ENCODE results near the gene CYB561. TPM values are rescaled to one million over a fixed set of nuclear protein-coding genes. Genes with fewer than 3 reads are reported as not detected.
A peak's percentile ranks its signal among the peaks of the same experiment; 100 is the strongest.

CYB561 gene
- total and polyA plus RNA-seq, 4 donors, result 41.2 to 97.9 (median 45.8) TPM

DNA sequence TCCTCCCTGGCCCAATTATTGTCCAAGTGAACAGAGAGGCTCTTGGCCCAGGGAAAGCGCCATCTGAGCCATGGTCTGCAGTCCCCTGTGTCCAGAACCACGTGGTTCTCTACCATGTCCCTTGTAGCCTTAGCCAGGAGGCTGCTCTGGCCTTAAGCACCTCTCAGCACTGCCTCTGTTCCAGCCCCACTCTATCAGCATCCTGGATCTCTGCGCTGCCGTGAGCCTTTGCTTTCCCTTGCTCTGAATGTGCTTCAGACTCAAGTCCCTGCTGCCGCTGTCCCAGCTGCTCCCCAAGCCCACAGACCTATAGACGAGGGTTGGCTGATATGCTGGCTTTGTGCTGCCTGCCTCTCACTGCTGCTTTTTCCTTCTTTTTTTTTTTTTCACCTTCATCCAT, 33.9 kb downstream of the CYB561 start:
- Histone ChIP-seq H3K36me3 (ENCODE audit: control insufficient read depth in 4 of 4, insufficient read depth in 4 of 4, low read length in 4 of 4) (peaks cover 0 to 51% (median 29%) of the 10 kb centered on the region in 4 donors), H3K9ac (ENCODE audit: insufficient read depth in 1 of 2, low read length in 2 of 2) (no peak overlapping the region), H3K4me1 (ENCODE audit: control insufficient read depth in 5 of 5, insufficient read depth in 5 of 5, low read length in 5 of 5) (no peaks in the 10 kb centered on the region), H3K27me3 (ENCODE audit: control insufficient read depth in 3 of 3, insufficient read depth in 3 of 3, low read length in 2 of 3) (no peaks in the 10 kb centered on the region), H3K9me3 (ENCODE audit: control insufficient read depth in 4 of 4, insufficient read depth in 3 of 4, low read length in 3 of 4) (no peaks in the 10 kb centered on the region), H3K27ac (ENCODE audit: low read depth in 1 of 2, low read length in 1 of 2) (no peak overlapping the region), H3K4me3 (no peak overlapping the region)
- WGBS, 2 donors, result 88 to 89% methylated on average over 6 of the region's 6 CpGs
- TF ChIP-seq, protein P1, sequence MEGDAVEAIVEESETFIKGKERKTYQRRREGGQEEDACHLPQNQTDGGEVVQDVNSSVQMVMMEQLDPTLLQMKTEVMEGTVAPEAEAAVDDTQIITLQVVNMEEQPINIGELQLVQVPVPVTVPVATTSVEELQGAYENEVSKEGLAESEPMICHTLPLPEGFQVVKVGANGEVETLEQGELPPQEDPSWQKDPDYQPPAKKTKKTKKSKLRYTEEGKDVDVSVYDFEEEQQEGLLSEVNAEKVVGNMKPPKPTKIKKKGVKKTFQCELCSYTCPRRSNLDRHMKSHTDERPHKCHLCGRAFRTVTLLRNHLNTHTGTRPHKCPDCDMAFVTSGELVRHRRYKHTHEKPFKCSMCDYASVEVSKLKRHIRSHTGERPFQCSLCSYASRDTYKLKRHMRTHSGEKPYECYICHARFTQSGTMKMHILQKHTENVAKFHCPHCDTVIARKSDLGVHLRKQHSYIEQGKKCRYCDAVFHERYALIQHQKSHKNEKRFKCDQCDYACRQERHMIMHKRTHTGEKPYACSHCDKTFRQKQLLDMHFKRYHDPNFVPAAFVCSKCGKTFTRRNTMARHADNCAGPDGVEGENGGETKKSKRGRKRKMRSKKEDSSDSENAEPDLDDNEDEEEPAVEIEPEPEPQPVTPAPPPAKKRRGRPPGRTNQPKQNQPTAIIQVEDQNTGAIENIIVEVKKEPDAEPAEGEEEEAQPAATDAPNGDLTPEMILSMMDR (IDR thresholded peaks at IDR 0.05; ENCODE audit: control extremely low read depth, extremely low read depth), result no peak
- DNase-seq (no peak), ATAC-seq (ENCODE audit: insufficient read depth, low FRiP score) (no peak)

DNA sequence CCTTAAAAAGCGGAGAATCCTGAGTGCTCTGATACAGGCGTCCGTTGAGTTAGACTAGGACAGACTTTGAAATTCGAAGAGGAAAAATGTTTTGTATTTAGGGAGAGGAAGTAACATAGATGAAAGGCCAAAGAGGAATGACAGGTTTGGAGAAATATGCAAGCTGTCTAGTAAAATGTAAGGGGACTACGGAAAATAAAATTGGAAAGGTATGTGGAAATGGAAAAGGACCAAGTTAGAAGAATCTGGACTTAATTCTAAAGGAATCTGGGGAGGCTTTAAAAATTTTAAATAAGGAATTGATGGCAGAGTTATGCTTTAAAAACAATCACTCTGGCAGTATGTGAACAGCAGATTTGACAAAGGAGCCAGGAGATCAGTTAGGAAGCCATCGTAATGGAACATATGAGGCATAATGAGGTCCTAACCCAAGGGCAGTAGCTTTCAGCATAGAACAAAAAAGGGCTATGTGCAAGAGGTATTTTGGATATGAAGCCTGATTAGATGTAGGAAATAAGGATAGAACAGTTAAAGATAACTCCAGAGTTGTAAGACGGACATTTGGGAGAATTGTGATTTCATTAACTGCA, 38.3 kb downstream of the CYB561 start:
- H3K4me3 ChIP-seq, result no peak overlapping the region
- TF ChIP-seq, protein P1 (IDR thresholded peaks at IDR 0.05; ENCODE audit: control extremely low read depth, extremely low read depth), result no peak
- ATAC-seq (ENCODE audit: insufficient read depth, low FRiP score) (no peak), DNase-seq (no peak)
- H3K27ac ChIP-seq (ENCODE audit: low read depth in 1 of 2, low read length in 1 of 2), result no peak overlapping the region
- H3K36me3 ChIP-seq (ENCODE audit: control insufficient read depth in 4 of 4, insufficient read depth in 4 of 4, low read length in 4 of 4), result peaks cover 0 to 34% (median 24%) of the 10 kb centered on the region in 4 donors
- WGBS, 2 donors, result 92 to 95% methylated on average over 7 of the region's 7 CpGs
- no peaks in the 10 kb centered on the region for H3K27me3 ChIP-seq (ENCODE audit: control insufficient read depth in 3 of 3, insufficient read depth in 3 of 3, low read length in 2 of 3)
- no peak overlapping the region for H3K9ac ChIP-seq (ENCODE audit: insufficient read depth in 1 of 2, low read length in 2 of 2)
- no peaks in the 10 kb centered on the region for H3K9me3 ChIP-seq (ENCODE audit: control insufficient read depth in 4 of 4, insufficient read depth in 3 of 4, low read length in 3 of 4)
- peaks cover 0 to 25% (median 2%) of the 10 kb centered on the region in 5 donors for H3K4me1 ChIP-seq (ENCODE audit: control insufficient read depth in 5 of 5, insufficient read depth in 5 of 5, low read length in 5 of 5)

DNA sequence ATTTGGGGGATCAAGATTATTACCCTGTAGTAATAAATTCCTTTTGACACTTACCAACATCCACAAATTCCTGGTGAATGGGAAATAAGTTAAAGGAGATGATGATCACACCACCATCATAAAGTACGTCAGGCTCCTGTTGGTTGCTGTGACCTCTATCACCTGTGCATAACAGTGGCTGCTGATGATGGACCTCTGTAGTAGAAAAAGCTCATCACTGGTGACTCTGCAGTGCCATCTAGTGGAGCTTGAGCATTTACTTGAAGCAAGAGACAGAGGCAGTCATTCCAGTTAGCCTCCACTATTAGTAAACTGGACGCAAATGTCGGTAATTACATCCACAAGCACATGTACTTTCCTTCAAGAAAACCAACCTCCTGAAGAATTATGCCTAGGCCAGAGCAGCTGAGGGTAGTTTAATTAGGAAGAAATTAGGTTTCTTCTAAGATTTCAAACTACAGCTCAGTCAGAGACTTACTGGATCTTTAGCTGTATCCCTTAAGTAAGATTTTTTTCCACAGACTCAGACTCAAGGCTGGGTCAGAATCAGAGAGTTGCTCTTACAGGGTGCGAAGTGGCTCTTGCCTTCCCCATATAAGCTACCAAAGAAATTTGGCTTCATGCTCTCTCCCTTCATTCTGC, 39.3 kb downstream of the CYB561 start:
- no peaks in the 10 kb centered on the region for H3K9me3 ChIP-seq (ENCODE audit: control insufficient read depth in 4 of 4, insufficient read depth in 3 of 4, low read length in 3 of 4)
- peaks cover 0 to 35% (median 5%) of the 10 kb centered on the region in 5 donors for H3K4me1 ChIP-seq (ENCODE audit: control insufficient read depth in 5 of 5, insufficient read depth in 5 of 5, low read length in 5 of 5)
- TF ChIP-seq, protein P1 (IDR thresholded peaks at IDR 0.05; ENCODE audit: control extremely low read depth, extremely low read depth), result peak; percentile 53
- H3K4me3 ChIP-seq, result no peak overlapping the region
- H3K36me3 ChIP-seq (ENCODE audit: control insufficient read depth in 4 of 4, insufficient read depth in 4 of 4, low read length in 4 of 4), result peaks cover 0 to 30% (median 20%) of the 10 kb centered on the region in 4 donors
- 36 to 43% methylated on average over 4 of the region's 4 CpGs for WGBS, 2 donors
- peak overlapping the region in 1 of 2 donors; percentile 34 for H3K9ac ChIP-seq (ENCODE audit: insufficient read depth in 1 of 2, low read length in 2 of 2)
- no peaks in the 10 kb centered on the region for H3K27me3 ChIP-seq (ENCODE audit: control insufficient read depth in 3 of 3, insufficient read depth in 3 of 3, low read length in 2 of 3)
- H3K27ac ChIP-seq (ENCODE audit: low read depth in 1 of 2, low read length in 1 of 2), result no peak overlapping the region
- ATAC-seq (ENCODE audit: insufficient read depth, low FRiP score) (peak; percentile 53), DNase-seq (peak; percentile 81 to 94 (median 93))

Data from lung (tissue), 12 donors.